Measurements from ENCODE around the gene DEFB131B.
A peak's percentile ranks its signal among the peaks of the same experiment; 100 is the strongest.
"Not testable (repeated sequence)": the region's sequence is repeated elsewhere in the genome, so short reads cannot be mapped to it uniquely, and the experiment has no call there.

The DEFB131B gene

DNA sequence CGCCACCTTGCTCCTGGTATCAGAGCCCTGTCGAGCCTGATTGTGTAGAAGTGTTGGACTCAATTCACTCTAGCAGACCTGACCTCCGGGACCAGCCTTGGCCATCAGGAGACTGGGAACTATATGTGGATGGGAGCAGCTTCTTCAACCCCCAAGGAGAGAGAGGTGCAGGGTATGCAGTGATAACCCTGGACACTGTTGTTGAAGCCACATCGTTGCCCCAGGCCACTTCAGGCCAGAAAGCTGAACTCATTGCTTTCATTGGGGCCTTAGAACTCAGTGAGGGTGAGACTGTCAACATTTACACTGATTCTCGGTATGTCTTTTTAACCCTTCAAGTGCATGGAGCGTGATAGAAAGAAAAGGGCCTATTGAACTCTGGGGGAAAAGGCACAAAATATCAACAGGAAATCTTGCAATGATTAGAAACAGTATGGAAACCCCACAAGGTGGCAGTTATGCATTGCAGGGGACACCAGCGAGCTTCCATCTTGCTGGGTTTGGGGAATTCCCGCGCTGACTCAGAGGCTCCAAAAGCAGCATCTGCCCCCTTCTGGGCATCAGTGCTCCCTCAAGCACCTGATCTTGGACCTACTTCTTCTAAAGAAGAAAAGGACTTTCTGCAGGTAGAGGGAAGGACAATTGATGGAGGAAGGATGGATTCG is 33.2 kb downstream of the DEFB131B start:
- DNase-seq (ENCODE audit: low spot score) = not testable (repeated sequence)

GRCh38 chr11:71911986-71912340 is 33.7 kb downstream of the DEFB131B start:
- not testable (repeated sequence) for DNase-seq (ENCODE audit: low spot score)

- no peak for DNase-seq (ENCODE audit: low spot score)
Measured at GRCh38 chr11:71913756-71914526, 35.7 kb downstream of the DEFB131B start.

- DNase-seq (ENCODE audit: low spot score) = no peak
Measured at GRCh38 chr11:71914617-71915189, 36.5 kb downstream of the DEFB131B start.

- no peak for DNase-seq (ENCODE audit: low spot score)
Measured at GRCh38 chr11:71917646-71918140, 39.4 kb downstream of the DEFB131B start.

GRCh38 chr11:71927820-71928736 is 49.8 kb downstream of the DEFB131B start, which contains the start of gene XNDC1N:
Gene XNDC1N, minus strand, starts transcription at chr11:71928594. Its CDS starts 5,241 bp downstream, at chr11:71923353.
- DNase-seq (ENCODE audit: low spot score) = peak; percentile 95

DNA sequence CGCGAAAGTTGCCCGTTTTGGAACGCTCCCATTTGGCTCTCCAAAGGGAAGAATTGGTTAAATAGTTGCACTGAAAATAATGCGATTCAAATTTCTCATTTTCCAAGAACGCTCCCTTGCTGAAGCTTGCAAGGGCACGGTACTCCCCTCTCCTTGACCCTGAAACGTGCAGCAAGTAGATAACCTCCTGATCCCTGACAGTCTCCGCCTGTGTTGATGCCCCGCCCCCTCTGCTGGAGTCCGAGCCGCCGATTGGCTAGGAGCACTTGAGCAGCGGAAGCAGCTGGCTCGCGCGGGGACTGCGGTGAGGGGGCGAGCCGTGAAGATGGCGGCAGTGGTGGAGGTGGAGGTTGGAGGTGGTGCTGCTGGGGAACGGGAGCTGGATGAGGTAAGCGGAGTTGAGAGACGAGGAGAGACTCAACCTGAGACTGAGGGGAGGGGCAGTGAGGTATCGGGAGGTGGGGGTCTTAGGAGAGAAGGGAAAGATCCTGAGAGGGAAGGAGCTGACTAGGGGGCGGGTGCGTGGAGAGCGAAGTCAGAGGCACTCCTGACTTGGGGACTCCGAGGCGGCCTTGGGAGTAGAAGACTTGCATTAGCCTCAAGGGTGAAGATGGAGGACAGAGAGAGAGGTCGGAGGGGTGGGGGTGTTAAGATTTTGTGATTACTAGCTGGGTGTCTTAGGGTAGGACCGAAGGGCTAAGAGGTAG is 50.6 kb downstream of the DEFB131B start, which contains the start of gene RNF121:
TSS of gene RNF121 (plus strand) at position 310 of the 707 bp plus-strand sequence. CDS start at position 326, 16 bp downstream.
- DNase-seq (ENCODE audit: low spot score) = peak; percentile 96

- no peak for DNase-seq (ENCODE audit: low spot score)
Measured at GRCh38 chr11:71929491-71929890, 51.2 kb downstream of the DEFB131B start.

DNA sequence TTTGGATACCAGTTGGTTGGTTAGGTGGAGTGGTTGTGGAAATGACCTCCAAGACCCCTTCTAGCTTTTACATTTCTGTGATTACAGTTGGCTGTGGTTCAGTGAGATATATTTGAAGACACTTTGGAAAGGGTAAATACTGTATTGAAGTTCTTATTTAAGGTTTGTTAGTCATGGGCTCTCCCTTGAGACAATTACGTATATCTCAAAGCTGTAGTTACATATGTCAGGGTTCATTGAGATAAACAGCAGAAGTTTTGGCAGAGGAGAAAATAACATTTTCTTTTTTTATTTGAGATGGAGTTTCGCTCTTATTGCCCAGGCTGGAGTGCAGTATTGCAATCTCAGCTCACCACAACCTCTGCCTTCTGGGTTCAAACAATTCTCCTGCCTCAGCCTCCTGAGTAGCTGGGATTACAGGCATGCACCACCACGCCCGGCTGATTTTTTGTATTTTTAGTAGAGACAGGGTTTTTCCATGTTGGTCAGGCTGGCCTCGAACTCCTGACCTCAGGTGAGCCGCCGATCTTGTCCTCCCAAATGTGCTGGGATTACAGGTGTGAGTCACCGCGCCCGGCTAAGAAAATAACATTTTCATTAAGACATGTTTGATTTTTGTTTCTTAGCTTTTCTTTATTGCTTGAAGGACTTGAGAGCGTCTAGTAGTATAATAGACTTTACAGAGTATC is 52.4 kb downstream of the DEFB131B start:
- DNase-seq (ENCODE audit: low spot score) = no peak

DNA sequence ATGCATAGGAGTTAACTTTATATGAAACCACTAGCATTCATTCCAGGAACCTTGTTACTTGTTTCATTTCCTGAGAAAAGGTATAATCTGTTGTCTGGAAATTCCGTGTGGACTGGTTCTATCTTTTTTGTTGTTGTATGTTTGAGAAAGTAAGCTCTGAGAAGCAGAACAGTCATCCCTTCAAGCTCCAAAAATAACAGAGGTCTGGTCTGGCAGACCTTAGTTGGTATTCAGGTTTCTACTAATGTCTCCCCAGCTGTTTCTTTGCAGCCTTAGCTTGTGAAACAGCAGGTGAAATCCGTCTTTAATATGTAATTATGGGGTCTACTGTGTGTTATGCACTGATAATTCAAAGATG is 53.0 kb downstream of the DEFB131B start:
- no peak for DNase-seq (ENCODE audit: low spot score)

GRCh38 chr11:71933141-71933933 is 55.1 kb downstream of the DEFB131B start:
- DNase-seq (ENCODE audit: low spot score) = no peak

Measured in pons (tissue), 1 donor.